ENCODE results near the gene ZNF142.

- TF ChIP-seq CTCF (IDR thresholded peaks at IDR 0.05) (peak; percentile 77), ZFX (IDR thresholded peaks at IDR 0.05; ENCODE audit: borderline replicate concordance) (no peak)
These were observed 659 bp downstream of the ZNF142 start for GRCh38 chr2:218658671-218659257.

All from 22Rv1 (cell line).